Measurements from ENCODE around the gene IPO9. TPM values are rescaled to one million over a fixed set of nuclear protein-coding genes. Genes with fewer than 3 reads are reported as not detected.
A peak's percentile ranks its signal among the peaks of the same experiment; 100 is the strongest.

IPO9 gene
- total RNA-seq = 10 to 100 TPM; 80.6 to 85.7 TPM

- Mint-ChIP-seq H3K27ac (peak within 1 kb of the TSS; percentile 98 to 99), H3K9me3 (no peaks in the 10 kb centered on the region), H3K36me3 (peaks cover 24 to 28% of the 10 kb centered on the region in 2 donors)
- ATAC-seq = peak; percentile 91 to 97
- peak; percentile 96 to 97 for DNase-seq (ENCODE audit: low spot score in 2 of 2)
These were observed at the start of gene IPO9 for GRCh38 chr1:201828820-201829774. Gene IPO9 (plus strand): TSS chr1:201829157. CDS start chr1:201829210, 53 bp downstream.

- Mint-ChIP-seq H3K9me3 (no peaks in the 10 kb centered on the region), H3K27ac (no peak overlapping the region), H3K36me3 (no peaks in the 10 kb centered on the region)
- DNase-seq (ENCODE audit: low spot score in 2 of 2) (no peak), ATAC-seq (no peak)
These were observed 49.5 kb upstream of the IPO9 start for GRCh38 chr1:201779351-201779880.

GRCh38 chr1:201780952-201781351 is 48.0 kb upstream of the IPO9 start:
- DNase-seq (ENCODE audit: low spot score in 2 of 2) = no peak

GRCh38 chr1:201781437-201781836 is 47.5 kb upstream of the IPO9 start:
- no peak overlapping the region for H3K27ac Mint-ChIP-seq
- no peaks in the 10 kb centered on the region for H3K9me3 Mint-ChIP-seq
- no peaks in the 10 kb centered on the region for H3K36me3 Mint-ChIP-seq
- DNase-seq (ENCODE audit: low spot score in 2 of 2) (no peak), ATAC-seq (no peak)

More at GRCh38 chr1:201780952-201781351, 48.0 kb upstream of the IPO9 start:
- Mint-ChIP-seq H3K27ac (no peak overlapping the region), H3K9me3 (no peaks in the 10 kb centered on the region), H3K36me3 (no peaks in the 10 kb centered on the region)
- no peak for ATAC-seq

GRCh38 chr1:201782353-201782752 is 46.6 kb upstream of the IPO9 start:
- H3K27ac Mint-ChIP-seq = no peak overlapping the region
- no peaks in the 10 kb centered on the region for H3K9me3 Mint-ChIP-seq
- no peak for DNase-seq (ENCODE audit: low spot score in 2 of 2)
- no peak for ATAC-seq
- H3K36me3 Mint-ChIP-seq = no peaks in the 10 kb centered on the region

GRCh38 chr1:201783058-201783457 is 45.9 kb upstream of the IPO9 start:
- H3K9me3 Mint-ChIP-seq = no peaks in the 10 kb centered on the region
- no peaks in the 10 kb centered on the region for H3K36me3 Mint-ChIP-seq
- H3K27ac Mint-ChIP-seq = no peak overlapping the region
- no peak for ATAC-seq
- no peak for DNase-seq (ENCODE audit: low spot score in 2 of 2)

GRCh38 chr1:201783572-201783971 is 45.4 kb upstream of the IPO9 start:
- H3K27ac Mint-ChIP-seq = no peak overlapping the region
- no peaks in the 10 kb centered on the region for H3K9me3 Mint-ChIP-seq
- DNase-seq (ENCODE audit: low spot score in 2 of 2) = no peak
- no peak for ATAC-seq
- no peaks in the 10 kb centered on the region for H3K36me3 Mint-ChIP-seq

GRCh38 chr1:201785291-201785690 is 43.7 kb upstream of the IPO9 start:
- no peak for DNase-seq (ENCODE audit: low spot score in 2 of 2)
- no peak for ATAC-seq
- Mint-ChIP-seq H3K27ac (no peak overlapping the region), H3K36me3 (no peaks in the 10 kb centered on the region), H3K9me3 (no peaks in the 10 kb centered on the region)

GRCh38 chr1:201786824-201787223 is 42.1 kb upstream of the IPO9 start:
- Mint-ChIP-seq H3K9me3 (no peaks in the 10 kb centered on the region), H3K36me3 (no peaks in the 10 kb centered on the region), H3K27ac (no peak overlapping the region)
- ATAC-seq (no peak), DNase-seq (ENCODE audit: low spot score in 2 of 2) (no peak)

- ATAC-seq = no peak
- no peak for DNase-seq (ENCODE audit: low spot score in 2 of 2)
- no peaks in the 10 kb centered on the region for H3K36me3 Mint-ChIP-seq
These were observed 40.7 kb upstream of the IPO9 start for GRCh38 chr1:201788296-201788695.

GRCh38 chr1:201789245-201789644 is 39.7 kb upstream of the IPO9 start:
- no peak for ATAC-seq
- no peak for DNase-seq (ENCODE audit: low spot score in 2 of 2)
- Mint-ChIP-seq H3K27ac (peak overlapping the region in 1 of 2 donors; percentile 13), H3K9me3 (no peaks in the 10 kb centered on the region), H3K36me3 (no peaks in the 10 kb centered on the region)

More at GRCh38 chr1:201788296-201788695, 40.7 kb upstream of the IPO9 start:
- Mint-ChIP-seq H3K27ac (no peak overlapping the region), H3K9me3 (no peaks in the 10 kb centered on the region)

- ATAC-seq = no peak
- no peak for DNase-seq (ENCODE audit: low spot score in 2 of 2)
- no peak overlapping the region for H3K27ac Mint-ChIP-seq
- H3K36me3 Mint-ChIP-seq = no peaks in the 10 kb centered on the region
- no peaks in the 10 kb centered on the region for H3K9me3 Mint-ChIP-seq
These were observed 38.7 kb upstream of the IPO9 start for GRCh38 chr1:201790261-201790660.

GRCh38 chr1:201791051-201791778 is 37.7 kb upstream of the IPO9 start:
- Mint-ChIP-seq H3K9me3 (no peaks in the 10 kb centered on the region), H3K27ac (peak overlapping the region in 1 of 2 donors; percentile 54), H3K36me3 (no peaks in the 10 kb centered on the region)
- DNase-seq (ENCODE audit: low spot score in 2 of 2) (no peak), ATAC-seq (no peak)

- ATAC-seq = no peak
- Mint-ChIP-seq H3K27ac (peak overlapping the region in 1 of 2 donors; percentile 54), H3K36me3 (no peaks in the 10 kb centered on the region), H3K9me3 (no peaks in the 10 kb centered on the region)
- no peak for DNase-seq (ENCODE audit: low spot score in 2 of 2)
These were observed 37.2 kb upstream of the IPO9 start for GRCh38 chr1:201791779-201792173.

- Mint-ChIP-seq H3K36me3 (no peaks in the 10 kb centered on the region), H3K9me3 (no peaks in the 10 kb centered on the region), H3K27ac (peak overlapping the region in 1 of 2 donors; percentile 10)
- DNase-seq (ENCODE audit: low spot score in 2 of 2) (peak; percentile 58 to 59), ATAC-seq (peak; percentile 68 to 77)
These were observed 36.2 kb upstream of the IPO9 start for GRCh38 chr1:201792534-201793305.

- peak overlapping the region in 1 of 2 donors; percentile 10 for H3K27ac Mint-ChIP-seq
These were observed 35.5 kb upstream of the IPO9 start for GRCh38 chr1:201793306-201793925.

More at GRCh38 chr1:201793306-201793925, 35.5 kb upstream of the IPO9 start:
- Mint-ChIP-seq H3K9me3 (no peaks in the 10 kb centered on the region), H3K36me3 (no peaks in the 10 kb centered on the region)
- no peak for DNase-seq (ENCODE audit: low spot score in 2 of 2)
- ATAC-seq = peak in 1 of 2 donors; percentile 26
